NCI-H1694 (cell line): ENCODE measurements around the gene CIRBP.
"Not testable (repeated sequence)": the region's sequence is repeated elsewhere in the genome, so short reads cannot be mapped to it uniquely, and the experiment has no call there.

Source experiments
- DNase-seq: peaks from one replicate; lab custom pipeline; 2025; lab: John Stamatoyannopoulos, UW

CIRBP gene

DNA sequence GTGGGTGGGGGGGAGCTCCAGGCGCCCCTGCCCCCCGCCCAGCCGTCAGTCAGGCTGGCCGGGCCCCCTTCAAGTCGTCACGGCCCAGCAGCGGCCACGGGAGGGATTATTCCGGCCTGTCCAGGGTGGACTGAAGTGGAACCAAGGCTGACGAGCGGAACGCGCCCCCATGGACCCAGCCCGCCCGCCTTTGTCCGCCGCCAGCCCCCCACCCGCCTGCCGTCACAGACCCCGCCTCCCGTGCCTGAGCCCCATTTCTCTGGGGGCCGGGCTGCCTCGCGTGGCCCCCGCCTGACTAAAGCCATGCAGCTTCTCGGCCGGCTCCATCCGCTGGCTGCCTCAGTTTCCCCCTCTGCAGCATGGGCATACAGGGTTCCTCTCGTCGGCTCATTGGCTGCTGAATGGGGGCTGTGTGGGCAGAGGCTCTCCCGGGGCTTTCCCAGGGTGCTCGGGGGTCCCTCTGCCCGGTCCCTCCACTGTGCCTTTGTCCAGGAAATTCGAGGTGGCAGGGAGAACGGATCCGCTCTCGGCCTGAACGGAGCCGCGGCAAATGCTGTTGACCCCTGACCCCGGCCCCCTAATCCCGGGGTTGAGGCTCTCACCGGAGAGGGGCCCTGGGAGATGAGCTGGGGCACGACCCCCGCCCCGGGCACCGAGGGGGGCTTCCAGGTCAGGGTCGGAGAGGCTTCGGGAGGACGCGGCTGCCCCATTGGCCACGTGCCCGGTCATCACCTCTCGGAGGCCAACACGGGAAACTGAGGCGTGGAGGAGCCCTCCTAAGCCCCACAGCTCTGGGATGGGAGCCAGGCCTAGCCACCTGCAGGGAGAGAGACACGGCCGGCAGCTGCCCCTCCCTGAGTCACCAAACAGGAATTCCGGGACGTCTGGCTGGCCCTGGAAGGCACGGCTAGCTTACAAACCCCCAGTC is 43.9 kb downstream of the CIRBP start:
- no peak for DNase-seq

GRCh38 chr19:1313695-1314613 is 44.8 kb downstream of the CIRBP start:
- DNase-seq, result no peak

GRCh38 chr19:1315470-1316166 is 46.5 kb downstream of the CIRBP start:
- no peak for DNase-seq

DNA sequence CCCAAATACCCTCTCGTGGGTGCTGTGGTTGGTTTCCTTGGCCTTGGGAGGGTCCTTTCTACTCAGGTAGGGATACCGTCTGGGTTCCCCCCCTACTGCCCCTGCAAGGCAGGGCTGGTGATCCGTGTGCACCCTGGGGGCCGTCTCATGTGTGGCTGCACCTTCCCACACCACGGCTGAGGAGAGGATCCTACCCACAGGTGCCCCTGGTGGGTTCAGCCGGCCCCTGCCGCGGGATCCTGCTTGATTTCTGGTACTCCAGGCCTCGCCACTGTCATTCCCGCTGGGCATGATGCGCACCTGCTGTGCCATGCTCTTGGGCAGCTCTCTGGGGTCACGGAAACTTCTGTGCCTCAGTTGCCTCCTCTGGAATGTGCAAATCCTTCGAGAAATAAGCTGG is 47.3 kb downstream of the CIRBP start:
- DNase-seq, result no peak

DNA sequence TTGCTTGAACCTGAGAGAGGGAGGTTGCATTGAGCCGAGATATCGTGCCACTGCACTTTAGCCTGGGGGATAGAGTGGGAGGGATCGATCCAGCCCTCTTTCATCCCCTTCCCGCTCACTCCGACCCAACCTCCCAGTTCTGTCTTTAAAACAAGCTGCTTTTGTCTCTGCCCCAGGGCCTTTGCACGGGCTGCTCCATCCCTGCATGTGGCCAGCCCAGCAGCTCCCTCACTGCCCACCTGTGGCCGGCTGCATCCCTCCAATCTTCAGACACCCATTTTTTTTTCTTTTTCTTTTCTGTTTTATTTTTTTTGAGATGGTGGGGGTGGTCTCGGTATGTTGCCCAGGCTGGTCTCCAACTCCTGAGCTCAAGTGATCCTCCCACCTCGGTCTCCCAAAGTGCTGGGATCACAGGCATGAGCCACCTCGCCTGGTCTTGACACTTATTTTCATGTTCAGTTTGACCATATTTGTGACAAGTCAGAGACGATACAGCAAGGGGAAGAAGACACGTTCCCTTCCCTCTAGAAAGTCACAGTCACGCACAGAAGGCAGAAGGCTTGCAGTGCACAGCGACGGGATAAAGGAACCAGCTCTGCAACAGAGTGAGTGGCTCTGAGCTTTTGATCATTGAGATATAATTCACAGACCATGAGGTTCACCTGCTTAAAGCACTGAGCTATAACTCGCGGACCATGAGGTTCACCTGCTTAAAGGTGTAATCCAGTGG is 48.3 kb downstream of the CIRBP start:
- no peak for DNase-seq

- no peak for DNase-seq
Observed at GRCh38 chr19:1318678-1319471, 49.7 kb downstream of the CIRBP start.

GRCh38 chr19:1320282-1320650 is 51.1 kb downstream of the CIRBP start:
- not testable (repeated sequence) for DNase-seq

DNA sequence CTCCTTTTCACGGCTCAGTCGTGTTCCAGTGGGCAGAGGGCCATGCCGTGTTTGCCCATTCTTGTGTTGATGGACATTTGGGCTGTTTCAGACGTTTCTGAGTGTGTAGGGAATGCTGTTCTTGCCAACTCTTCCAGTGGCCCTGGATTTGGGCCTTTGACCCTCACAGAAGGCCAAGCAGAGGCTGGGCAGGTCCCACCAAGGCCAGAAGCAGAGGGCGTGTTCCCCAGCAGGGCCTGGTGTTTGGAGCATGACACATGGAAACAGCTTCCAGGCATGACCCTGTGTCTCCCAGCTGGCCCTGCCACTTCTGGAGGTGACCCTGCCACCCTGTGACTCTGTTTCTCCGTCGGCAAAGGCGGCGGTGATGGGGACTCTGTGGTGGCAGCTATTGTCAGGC is 52.4 kb downstream of the CIRBP start:
- DNase-seq, result no peak

DNA sequence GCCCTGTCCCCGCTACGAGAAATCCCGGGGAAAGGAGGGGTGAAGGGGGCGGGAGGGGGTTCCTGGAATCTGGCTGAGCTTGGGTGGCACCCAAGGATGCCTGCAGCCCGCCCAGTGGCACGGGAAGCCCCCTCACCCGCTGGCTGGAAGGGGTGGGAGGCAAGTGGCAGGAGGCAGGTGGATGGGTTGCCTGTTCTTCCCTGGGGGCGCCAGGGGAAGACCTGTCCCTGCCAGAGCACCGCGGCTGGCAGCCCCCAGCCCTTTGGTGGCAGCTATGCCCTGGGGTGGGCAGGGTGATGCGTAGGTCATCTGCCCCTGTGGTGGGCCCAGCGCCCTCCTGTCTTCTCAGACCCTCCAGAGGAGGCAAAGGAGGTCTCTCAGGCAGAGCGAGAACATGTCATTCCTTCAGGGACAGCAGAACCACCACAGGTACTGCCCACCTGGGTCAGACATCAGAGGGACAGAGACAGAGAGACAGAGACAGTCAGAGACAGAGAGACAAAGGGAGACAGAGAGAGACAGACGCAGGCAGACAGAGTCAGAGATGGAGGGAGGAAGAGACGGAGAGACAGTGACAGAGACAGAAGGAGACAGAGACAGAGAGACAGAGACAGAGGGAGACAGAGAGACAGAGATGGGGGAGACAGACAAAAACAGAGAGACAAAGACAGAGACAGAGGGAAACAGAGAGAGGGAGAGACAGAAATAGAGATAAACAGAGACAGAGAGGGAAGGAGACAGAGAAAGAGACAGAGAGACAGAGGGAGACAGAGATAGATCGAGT is 53.3 kb downstream of the CIRBP start:
- DNase-seq, result no peak

DNA sequence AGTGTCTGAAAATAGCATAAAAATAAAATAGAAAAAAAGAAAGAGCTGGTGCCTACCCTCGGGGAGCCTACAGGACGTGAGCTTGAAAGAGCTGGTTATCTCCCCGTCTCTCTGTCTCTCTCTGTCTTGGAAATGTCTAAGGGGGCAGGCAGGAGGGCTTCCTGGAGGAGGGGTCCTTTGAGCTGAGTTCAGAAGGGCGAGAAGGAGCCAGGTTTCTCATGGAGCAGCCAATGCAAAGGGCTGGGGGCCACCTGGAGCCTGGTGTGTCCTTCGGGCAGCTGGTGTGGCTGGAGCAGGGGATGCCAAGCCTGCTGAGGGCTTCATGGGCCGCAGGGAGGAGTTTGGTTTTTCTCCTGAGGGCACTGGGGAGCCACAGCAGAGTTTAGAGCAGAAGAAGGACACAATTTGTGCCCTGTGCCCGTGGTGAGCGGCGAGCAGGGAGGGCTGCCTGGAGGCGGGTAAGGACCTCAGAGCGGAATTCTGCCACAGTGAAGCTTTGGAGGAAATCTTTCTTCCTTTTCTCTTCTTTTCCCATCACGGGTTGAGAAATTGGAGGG is 55.2 kb downstream of the CIRBP start:
- DNase-seq, result no peak
